Stimulated activated CD4-positive, alpha-beta T cell treated with anti-CD3 and anti-CD28 coated beads, Interleukin-1b, Interleukin-23, amount 100 ng/mL, for 48 hours (primary cell): ENCODE results near the gene KDM5A.
"Not testable (repeated sequence)": the region's sequence is repeated elsewhere in the genome, so short reads cannot be mapped to it uniquely, and the experiment has no call there.

Experiments used
- DNase-seq: peaks from one replicate; pipeline ENCODE4 v3.0.0-alpha.2; 2020

KDM5A gene

GRCh38 chr12:389142-390096, at the start of gene KDM5A:
KDM5A (minus strand) TSS chr12:389320; CDS start chr12:389091, 229 bp downstream.
- peak; percentile 89 for DNase-seq

GRCh38 chr12:435737-436136, 46.6 kb upstream of the KDM5A start:
- DNase-seq, result not testable (repeated sequence)

GRCh38 chr12:422526-422925, 33.4 kb upstream of the KDM5A start:
- DNase-seq, result no peak

- no peak for DNase-seq
Measured at GRCh38 chr12:418432-418831, 29.3 kb upstream of the KDM5A start.

GRCh38 chr12:414859-415258, 25.7 kb upstream of the KDM5A start:
- no peak for DNase-seq

- DNase-seq, result no peak
Measured at GRCh38 chr12:402029-402389, 12.9 kb upstream of the KDM5A start.

- DNase-seq, result peak; percentile 94
Measured at GRCh38 chr12:401235-402028, 12.3 kb upstream of the KDM5A start, which contains the start of gene CCDC77. CCDC77 (plus strand) TSS chr12:401644; CDS start chr12:409384, 7,740 bp downstream.

GRCh38 chr12:400828-401227, 11.7 kb upstream of the KDM5A start:
- no peak for DNase-seq

- DNase-seq, result peak; percentile 47
Measured at GRCh38 chr12:388541-389141, 479 bp downstream of the KDM5A start.

GRCh38 chr12:388012-388411, 1.1 kb downstream of the KDM5A start:
- no peak for DNase-seq

- DNase-seq, result no peak
Measured at GRCh38 chr12:386651-387050, 2.5 kb downstream of the KDM5A start.

- not testable (repeated sequence) for DNase-seq
Measured at GRCh38 chr12:370739-371485, 18.2 kb downstream of the KDM5A start.

GRCh38 chr12:367972-368371, 21.1 kb downstream of the KDM5A start:
- DNase-seq, result no peak

- no peak for DNase-seq
Measured at GRCh38 chr12:366820-367219, 22.3 kb downstream of the KDM5A start.

GRCh38 chr12:359091-359490, 30.0 kb downstream of the KDM5A start:
- no peak for DNase-seq

- no peak for DNase-seq
Measured at GRCh38 chr12:356276-356988, 32.7 kb downstream of the KDM5A start.

GRCh38 chr12:351197-351596, 37.9 kb downstream of the KDM5A start:
- DNase-seq, result not testable (repeated sequence)

- DNase-seq, result not testable (repeated sequence)
Measured at GRCh38 chr12:349625-350024, 39.5 kb downstream of the KDM5A start.

- not testable (repeated sequence) for DNase-seq
Measured at GRCh38 chr12:343036-343435, 46.1 kb downstream of the KDM5A start.

GRCh38 chr12:337039-337438, 52.1 kb downstream of the KDM5A start:
- DNase-seq, result no peak

GRCh38 chr12:334125-334524, 55.0 kb downstream of the KDM5A start:
- no peak for DNase-seq
